Erythroblast (primary cell): ENCODE measurements around the gene ATRIP.

Experiments used
- GATA1 ChIP-seq: IDR thresholded peaks from 2 replicates; pipeline ENCODE4 v1.6.1; 2011; ENCODE audit warnings: low read depth, mild to moderate bottlenecking, control low read depth, low read length, moderate library complexity
- POLR2A ChIP-seq: IDR thresholded peaks from 2 replicates; pipeline ENCODE4 v1.6.1; 2011; ENCODE audit warnings: mild to moderate bottlenecking, low read length

DNA sequence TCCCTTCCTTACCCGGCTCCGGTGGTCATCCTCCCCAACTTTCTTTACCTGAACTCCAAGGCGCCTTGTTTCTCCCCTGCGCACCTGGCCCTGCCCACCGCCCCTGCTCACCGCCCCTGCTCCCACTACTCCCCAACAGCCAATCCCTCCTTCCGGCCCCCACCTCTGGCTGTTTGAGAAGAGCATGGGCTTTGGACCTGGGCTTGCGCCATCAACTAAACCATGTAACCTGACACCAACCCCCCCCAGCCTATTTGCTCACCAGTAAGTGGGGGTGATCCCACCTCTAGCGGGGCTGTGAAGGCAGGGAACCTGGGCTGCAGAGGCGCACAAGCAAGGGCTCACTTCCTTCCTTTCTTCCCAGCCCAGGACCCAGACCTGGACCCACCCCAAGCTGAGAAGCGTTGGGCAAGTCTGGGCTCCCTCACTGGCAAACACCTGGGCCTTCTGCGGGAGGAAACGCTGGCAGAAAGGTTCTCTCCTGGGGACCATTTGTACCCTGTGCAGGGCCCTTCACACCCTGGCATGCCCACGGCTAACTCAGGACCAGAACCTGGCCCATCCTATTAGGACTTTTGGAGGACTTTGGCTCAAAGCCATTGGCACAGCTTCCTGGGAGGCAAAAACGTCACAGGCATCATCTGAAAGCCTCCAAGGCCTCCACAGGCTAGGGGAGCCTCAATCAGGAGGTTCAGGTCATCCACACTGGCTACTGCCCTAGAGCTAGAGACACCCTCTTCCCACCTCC is 16.4 kb upstream of the ATRIP start, which contains the start of gene PLXNB1:
- TF ChIP-seq POLR2A = no peak
- TF ChIP-seq GATA1 = no peak
